GM21423 (cell line): ENCODE data around the gene SHCBP1L.

Source experiments
- ATAC-seq: cut with Tn5 transposase; IDR thresholded peaks from one replicate; pipeline ENCODE4 v1.9.1; 2021; ENCODE audit warnings: mild to moderate bottlenecking, moderate library complexity; ENCODE audit not compliant: unreplicated experiment

SHCBP1L gene

GRCh38 chr1:182897696-182898095, 55.3 kb downstream of the SHCBP1L start:
- no peak for ATAC-seq

- no peak for ATAC-seq
Measured at GRCh38 chr1:182890927-182891610, 61.9 kb downstream of the SHCBP1L start.

- ATAC-seq: peak; percentile 36
Measured at GRCh38 chr1:182889997-182890396, 63.0 kb downstream of the SHCBP1L start.

GRCh38 chr1:182888736-182889531, 64.0 kb downstream of the SHCBP1L start:
- ATAC-seq: no peak

GRCh38 chr1:182886985-182887384, 66.0 kb downstream of the SHCBP1L start:
- no peak for ATAC-seq

GRCh38 chr1:182885591-182885990, 67.4 kb downstream of the SHCBP1L start:
- ATAC-seq: no peak

- no peak for ATAC-seq
Measured at GRCh38 chr1:182884872-182885271, 68.1 kb downstream of the SHCBP1L start.

- no peak for ATAC-seq
Measured at GRCh38 chr1:182877842-182878241, 75.1 kb downstream of the SHCBP1L start.

GRCh38 chr1:182877331-182877730, 75.6 kb downstream of the SHCBP1L start:
- ATAC-seq: no peak

GRCh38 chr1:182875889-182876288, 77.1 kb downstream of the SHCBP1L start:
- no peak for ATAC-seq

- ATAC-seq: no peak
Measured at GRCh38 chr1:182872881-182873280, 80.1 kb downstream of the SHCBP1L start.

- no peak for ATAC-seq
Measured at GRCh38 chr1:182869241-182869666, 83.7 kb downstream of the SHCBP1L start.

- no peak for ATAC-seq
Measured at GRCh38 chr1:182867861-182868260, 85.1 kb downstream of the SHCBP1L start.

- ATAC-seq: no peak
Measured at GRCh38 chr1:182863940-182864339, 89.0 kb downstream of the SHCBP1L start.

- ATAC-seq: no peak
Measured at GRCh38 chr1:182862827-182863226, 90.1 kb downstream of the SHCBP1L start.

GRCh38 chr1:182861994-182862393, 91.0 kb downstream of the SHCBP1L start:
- ATAC-seq: no peak

- no peak for ATAC-seq
Measured at GRCh38 chr1:182860658-182861057, 92.3 kb downstream of the SHCBP1L start.

- ATAC-seq: no peak
Measured at GRCh38 chr1:182857212-182857611, 95.8 kb downstream of the SHCBP1L start.

GRCh38 chr1:182855911-182856310, 97.1 kb downstream of the SHCBP1L start:
- no peak for ATAC-seq

- no peak for ATAC-seq
Measured at GRCh38 chr1:182851825-182852224, 101.1 kb downstream of the SHCBP1L start.

- ATAC-seq: no peak
Measured at GRCh38 chr1:182850319-182850718, 102.6 kb downstream of the SHCBP1L start.
